Measurements from ENCODE around the gene CCDC9.

CCDC9 gene

DNA sequence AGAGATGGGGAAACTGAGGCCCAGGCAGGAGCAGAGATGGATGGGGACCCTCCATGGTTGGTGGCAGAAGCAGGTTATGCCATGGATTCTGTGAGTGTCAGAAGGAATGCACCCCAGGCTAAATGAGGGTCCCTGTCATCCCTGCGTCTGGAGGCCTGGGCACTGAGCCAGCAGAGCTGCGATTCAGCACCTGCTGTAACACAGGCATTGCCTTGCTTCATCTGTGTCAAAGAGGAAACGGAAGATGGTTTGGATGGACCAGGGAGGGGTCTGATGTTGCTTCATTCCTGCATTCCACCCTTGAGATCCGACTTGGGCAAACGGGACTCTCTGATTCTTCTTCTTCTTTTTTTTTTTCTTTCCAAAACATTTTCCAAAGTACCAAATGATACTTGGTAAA, 54.5 kb downstream of the CCDC9 start:
- no peak overlapping the region for H3K27ac ChIP-seq
- TF ChIP-seq, protein P1, sequence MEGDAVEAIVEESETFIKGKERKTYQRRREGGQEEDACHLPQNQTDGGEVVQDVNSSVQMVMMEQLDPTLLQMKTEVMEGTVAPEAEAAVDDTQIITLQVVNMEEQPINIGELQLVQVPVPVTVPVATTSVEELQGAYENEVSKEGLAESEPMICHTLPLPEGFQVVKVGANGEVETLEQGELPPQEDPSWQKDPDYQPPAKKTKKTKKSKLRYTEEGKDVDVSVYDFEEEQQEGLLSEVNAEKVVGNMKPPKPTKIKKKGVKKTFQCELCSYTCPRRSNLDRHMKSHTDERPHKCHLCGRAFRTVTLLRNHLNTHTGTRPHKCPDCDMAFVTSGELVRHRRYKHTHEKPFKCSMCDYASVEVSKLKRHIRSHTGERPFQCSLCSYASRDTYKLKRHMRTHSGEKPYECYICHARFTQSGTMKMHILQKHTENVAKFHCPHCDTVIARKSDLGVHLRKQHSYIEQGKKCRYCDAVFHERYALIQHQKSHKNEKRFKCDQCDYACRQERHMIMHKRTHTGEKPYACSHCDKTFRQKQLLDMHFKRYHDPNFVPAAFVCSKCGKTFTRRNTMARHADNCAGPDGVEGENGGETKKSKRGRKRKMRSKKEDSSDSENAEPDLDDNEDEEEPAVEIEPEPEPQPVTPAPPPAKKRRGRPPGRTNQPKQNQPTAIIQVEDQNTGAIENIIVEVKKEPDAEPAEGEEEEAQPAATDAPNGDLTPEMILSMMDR (conservative IDR thresholded peaks at IDR 0.05) = no peak

DNA sequence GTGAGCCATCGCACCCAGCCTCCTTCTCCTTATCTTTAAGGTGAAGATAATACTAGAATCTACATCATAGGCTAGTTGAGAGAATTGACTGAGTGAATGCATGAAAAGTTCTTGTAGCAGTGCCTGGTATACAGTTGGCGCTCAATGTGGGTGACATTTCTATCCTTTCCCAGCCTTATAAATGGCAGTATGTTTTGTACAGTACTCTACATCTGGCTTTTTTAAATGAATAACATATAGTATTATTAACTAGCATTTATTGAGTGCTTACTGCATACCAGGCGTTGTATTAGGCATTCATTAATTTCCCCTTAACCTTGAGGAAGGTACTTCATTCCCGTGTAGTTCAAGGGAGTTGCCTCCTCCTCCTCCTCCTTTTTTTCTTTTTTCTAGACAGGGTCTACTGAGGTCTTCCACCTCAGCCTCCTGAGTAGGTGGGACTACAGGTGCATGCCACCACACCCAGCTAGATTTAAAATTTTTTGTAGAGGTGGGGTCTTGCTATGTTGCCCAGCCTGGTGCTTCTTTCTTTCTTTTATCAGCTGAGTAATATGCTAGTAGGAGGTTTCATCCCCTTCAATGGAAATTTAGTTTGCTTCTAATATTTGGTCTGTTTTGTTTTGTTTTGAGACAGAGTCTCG, 56.2 kb downstream of the CCDC9 start:
- no peak overlapping the region for H3K27ac ChIP-seq

DNA sequence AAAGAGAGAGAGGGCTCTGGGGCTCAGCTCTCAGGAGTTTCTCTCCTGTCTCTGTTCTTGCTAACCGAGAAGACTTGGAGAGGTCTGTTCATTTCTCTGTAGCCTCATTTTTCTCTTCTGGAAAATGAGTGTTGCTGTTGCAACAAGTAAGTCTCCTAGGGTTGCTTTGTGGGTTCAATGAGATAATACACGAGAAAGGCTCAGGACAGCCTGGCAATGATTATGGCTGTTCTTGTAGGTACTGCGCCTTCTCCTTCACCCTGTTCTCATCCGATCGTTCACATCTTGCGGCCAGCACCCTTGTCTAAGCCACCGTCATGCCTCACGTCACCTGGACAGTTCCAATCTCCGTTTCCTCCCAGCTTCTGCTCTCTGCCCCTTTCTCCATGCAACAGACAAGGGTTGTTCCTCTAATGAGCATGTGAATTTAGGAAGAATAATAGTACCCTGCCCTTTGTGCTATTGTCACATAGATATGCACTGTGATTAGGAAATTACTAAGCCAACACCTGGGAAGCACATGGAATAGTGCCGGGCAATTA, 57.5 kb downstream of the CCDC9 start:
- H3K27ac ChIP-seq = no peak overlapping the region
- TF ChIP-seq, protein P1 (conservative IDR thresholded peaks at IDR 0.05) = no peak

More for the DNA sequence above, 56.2 kb downstream of the CCDC9 start:
- TF ChIP-seq, protein P1 (conservative IDR thresholded peaks at IDR 0.05) = no peak

DNA sequence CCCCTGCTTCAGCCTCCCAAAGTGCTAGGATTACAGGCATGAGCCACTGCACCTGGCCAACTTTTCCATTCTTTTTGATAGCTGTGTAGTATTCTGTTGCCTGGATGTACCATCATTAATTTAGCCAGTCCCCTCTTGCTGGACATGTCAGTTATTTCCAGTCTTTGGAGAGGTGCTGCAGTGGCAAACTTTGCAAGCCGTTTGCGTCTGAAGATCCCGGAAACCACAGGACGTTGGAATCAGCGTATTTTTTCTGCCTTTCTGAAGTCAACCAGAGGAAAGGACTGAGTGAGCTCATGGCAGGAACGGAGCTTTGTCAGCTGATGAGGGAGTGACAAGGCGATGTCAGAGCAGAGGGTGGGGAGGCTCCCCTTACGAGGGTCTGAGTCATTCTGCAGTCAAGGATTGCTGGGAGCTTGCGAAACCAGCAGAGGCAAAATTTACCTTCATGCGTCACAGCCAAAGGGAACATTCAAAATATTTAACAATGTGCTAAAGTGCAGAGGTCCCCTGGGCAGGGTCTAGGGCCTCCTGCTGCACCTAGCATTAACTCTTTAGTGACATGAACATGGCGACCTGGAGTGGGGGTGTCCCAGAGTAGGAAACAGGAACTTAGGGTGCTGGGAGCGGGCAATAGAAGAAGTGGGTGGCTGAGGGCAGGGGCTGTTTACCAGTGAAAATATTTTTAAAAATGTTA, 58.9 kb downstream of the CCDC9 start:
- TF ChIP-seq, protein P1 (conservative IDR thresholded peaks at IDR 0.05) = no peak
- H3K27ac ChIP-seq = no peak overlapping the region

DNA sequence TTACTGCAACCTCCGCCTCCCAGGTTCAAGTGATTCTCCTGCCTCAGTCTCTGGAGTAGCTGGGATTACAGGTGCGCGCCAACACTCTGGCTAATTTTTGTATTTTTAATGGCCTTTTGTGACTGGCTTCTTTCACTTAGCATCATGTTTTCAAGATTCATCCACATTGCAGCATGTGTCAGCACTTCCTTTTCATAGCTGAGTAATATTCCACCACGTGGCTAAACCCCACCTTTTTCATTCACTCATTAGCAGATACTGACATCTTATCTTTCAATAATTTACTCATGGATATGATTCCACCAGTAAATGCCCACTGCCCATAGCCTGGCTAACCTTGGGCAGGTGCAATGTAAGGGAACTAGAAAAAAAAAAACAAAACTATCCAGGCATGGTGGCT, 60.2 kb downstream of the CCDC9 start:
- TF ChIP-seq, protein P1 (conservative IDR thresholded peaks at IDR 0.05) = no peak
- no peak overlapping the region for H3K27ac ChIP-seq

DNA sequence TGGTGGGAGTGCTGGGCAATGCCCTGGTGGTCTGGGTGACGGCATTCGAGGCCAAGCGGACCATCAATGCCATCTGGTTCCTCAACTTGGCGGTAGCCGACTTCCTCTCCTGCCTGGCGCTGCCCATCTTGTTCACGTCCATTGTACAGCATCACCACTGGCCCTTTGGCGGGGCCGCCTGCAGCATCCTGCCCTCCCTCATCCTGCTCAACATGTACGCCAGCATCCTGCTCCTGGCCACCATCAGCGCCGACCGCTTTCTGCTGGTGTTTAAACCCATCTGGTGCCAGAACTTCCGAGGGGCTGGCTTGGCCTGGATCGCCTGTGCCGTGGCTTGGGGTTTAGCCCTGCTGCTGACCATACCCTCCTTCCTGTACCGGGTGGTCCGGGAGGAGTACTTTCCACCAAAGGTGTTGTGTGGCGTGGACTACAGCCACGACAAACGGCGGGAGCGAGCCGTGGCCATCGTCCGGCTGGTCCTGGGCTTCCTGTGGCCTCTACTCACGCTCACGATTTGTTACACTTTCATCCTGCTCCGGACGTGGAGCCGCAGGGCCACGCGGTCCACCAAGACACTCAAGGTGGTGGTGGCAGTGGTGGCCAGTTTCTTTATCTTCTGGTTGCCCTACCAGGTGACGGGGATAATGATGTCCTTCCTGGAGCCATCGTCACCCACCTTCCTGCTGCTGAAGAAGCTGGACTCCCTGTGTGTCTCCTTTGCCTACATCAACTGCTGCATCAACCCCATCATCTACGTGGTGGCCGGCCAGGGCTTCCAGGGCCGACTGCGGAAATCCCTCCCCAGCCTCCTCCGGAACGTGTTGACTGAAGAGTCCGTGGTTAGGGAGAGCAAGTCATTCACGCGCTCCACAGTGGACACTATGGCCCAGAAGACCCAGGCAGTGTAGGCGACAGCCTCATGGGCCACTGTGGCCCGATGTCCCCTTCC, 63.9 kb downstream of the CCDC9 start:
- no peak overlapping the region for H3K27ac ChIP-seq
- TF ChIP-seq, protein P1 (conservative IDR thresholded peaks at IDR 0.05) = no peak
